Stimulated activated CD8-positive, alpha-beta memory T cell treated with anti-CD3 and anti-CD28 coated beads, Interleukin-7, amount 100 ng/mL, for 24 hours (primary cell): ENCODE data around the gene RUNX1.
A peak's percentile ranks its signal among the peaks of the same experiment; 100 is the strongest.

ENCODE experiments used
- DNase-seq: peaks from one replicate; pipeline ENCODE4 v3.0.0-alpha.2; 2020; ENCODE audit warnings: low read depth

RUNX1 gene

GRCh38 chr21:34825101-34825500 is 224.0 kb downstream of the RUNX1 start:
- no peak for DNase-seq

- no peak for DNase-seq
Observed at GRCh38 chr21:34824314-34824713, 224.8 kb downstream of the RUNX1 start.

- no peak for DNase-seq
Observed at GRCh38 chr21:34822942-34823341, 226.2 kb downstream of the RUNX1 start.

- DNase-seq = no peak
Observed at GRCh38 chr21:34822168-34822567, 226.9 kb downstream of the RUNX1 start.

- no peak for DNase-seq
Observed at GRCh38 chr21:34821717-34822116, 227.4 kb downstream of the RUNX1 start.

- DNase-seq = no peak
Observed at GRCh38 chr21:34820051-34820450, 229.1 kb downstream of the RUNX1 start.

GRCh38 chr21:34819357-34819999 is 229.6 kb downstream of the RUNX1 start:
- DNase-seq = no peak

- no peak for DNase-seq
Observed at GRCh38 chr21:34818662-34819158, 230.4 kb downstream of the RUNX1 start.

- no peak for DNase-seq
Observed at GRCh38 chr21:34817821-34818661, 231.1 kb downstream of the RUNX1 start.

- no peak for DNase-seq
Observed at GRCh38 chr21:34815831-34816705, 233.0 kb downstream of the RUNX1 start.

- DNase-seq = no peak
Observed at GRCh38 chr21:34814529-34814951, 234.6 kb downstream of the RUNX1 start.

GRCh38 chr21:34813266-34813894 is 235.7 kb downstream of the RUNX1 start:
- no peak for DNase-seq

- no peak for DNase-seq
Observed at GRCh38 chr21:34812504-34813265, 236.4 kb downstream of the RUNX1 start.

GRCh38 chr21:34811368-34811767 is 237.7 kb downstream of the RUNX1 start:
- DNase-seq = no peak

GRCh38 chr21:34810786-34811185 is 238.3 kb downstream of the RUNX1 start:
- DNase-seq = no peak

GRCh38 chr21:34809822-34810221 is 239.3 kb downstream of the RUNX1 start:
- no peak for DNase-seq

GRCh38 chr21:34808569-34809204 is 240.4 kb downstream of the RUNX1 start:
- no peak for DNase-seq

- DNase-seq = peak; percentile 46
Observed at GRCh38 chr21:34807881-34808568, 241.1 kb downstream of the RUNX1 start.

- peak; percentile 25 for DNase-seq
Observed at GRCh38 chr21:34807146-34807880, 241.8 kb downstream of the RUNX1 start.
